HCT116 (cell line): ENCODE results near the gene ARF1. TPM values are rescaled to one million over a fixed set of nuclear protein-coding genes. Genes with fewer than 3 reads are reported as not detected.

ENCODE experiments used
- ATAC-seq: fragments of 200-7000 bp; cut with Tn5 transposase; 2 replicates; pipeline ENCODE4 v1.9.1; 2020; ENCODE audit warnings: mild to moderate bottlenecking, moderate library complexity
- BruUV-seq: library from RNA; stranded (reverse); fragments of 400-500 nt; replicated peaks from 2 replicates; lab custom pipeline; 2021; lab: Mats Ljungman, UMichigan
- CTCF ChIA-PET: fragments of 300-600 bp; sonication (Branson Sonifier 250); formaldehyde crosslinking; loops from one replicate; lab custom pipeline; 2021; ENCODE audit warnings: antibody characterized with exemption; lab: Charles Lee
- POLR2A ChIA-PET: fragments of 300-600, 350-600 bp; sonication (Branson Sonifier 250); formaldehyde crosslinking; loops from one replicate; lab custom pipeline; 2021; ENCODE audit warnings: antibody characterized with exemption; lab: Charles Lee
- RAD21 ChIA-PET, 2 experiments: fragments of 300-600 bp; sonication (Branson Sonifier 250); formaldehyde crosslinking; loops; one replicate each; lab custom pipeline; 2023; ENCODE audit warnings: low total read pairs in 2 of 2; ENCODE audit not compliant: uncharacterized antibody in 2 of 2, unreplicated experiment in 2 of 2, low non-redundant PET in 1 of 2; lab: Charles Lee
- DNase-seq: peaks from one replicate; pipeline ENCODE4 v3.0.0-alpha.2; 2010; ENCODE audit warnings: low read depth, low spot score
- H2AFZ ChIP-seq: fragments of 200-600 bp; shearing (Covaris generic), sonication (generic); 2 replicates; pipeline ENCODE4 v1.6.1; 2017; ENCODE audit warnings: low read depth, mixed run types, mixed read lengths, antibody characterized with exemption, low read length; ENCODE audit not compliant: poor library complexity, severe bottlenecking
- H3K27ac ChIP-seq: 2 replicates; pipeline ENCODE4 v1.5.1; 2012; ENCODE audit warnings: low read depth, low read length
- H3K27me3 ChIP-seq: fragments of 200-600 bp; sonication (generic); 2 replicates; pipeline ENCODE4 v1.6.1; 2016; ENCODE audit warnings: mixed run types, low read length, mixed read lengths; ENCODE audit not compliant: insufficient read depth
- H3K36me3 ChIP-seq, 2 experiments: fragments of 200-500 bp in 1 of 2; fragments of 200-600 bp in 1 of 2; sonication (Bioruptor generic) in 1 of 2; sonication (generic) in 1 of 2; 2 replicates each; pipeline versions ENCODE4 v1.5.1 to v1.6.1; 2014 to 2016; ENCODE audit warnings: low read length in 2 of 2, inconsistent platforms in 1 of 2, mixed read lengths in 1 of 2, mixed run types in 1 of 2; ENCODE audit not compliant: insufficient read depth in 2 of 2, control insufficient read depth in 1 of 2
- H3K4me1 ChIP-seq, 2 experiments: fragments of 200-600 bp in 1 of 2; sonication (generic) in 1 of 2; 2 replicates each; pipeline versions ENCODE4 v1.5.1 to v1.6.1; 2012 to 2017; ENCODE audit warnings: low read length in 2 of 2, inconsistent platforms in 1 of 2, mild to moderate bottlenecking in 1 of 2, mixed read lengths in 1 of 2, mixed run types in 1 of 2, moderate library complexity in 1 of 2; ENCODE audit not compliant: insufficient read depth in 2 of 2, control insufficient read depth in 1 of 2
- H3K4me2 ChIP-seq: fragments of 200-600 bp; sonication (generic); 2 replicates; pipeline ENCODE4 v1.6.1; 2017; ENCODE audit warnings: mixed run types, low read length, mixed read lengths
- H3K4me3 ChIP-seq, 2 experiments: fragments of 200-600 bp in 1 of 2; sonication (generic) in 1 of 2; replicated peaks in 1 of 2; 2 replicates each; pipeline ENCODE4 v1.5.1; 2011 to 2016; ENCODE audit warnings: low read length in 2 of 2, control low read depth in 1 of 2, low read depth in 1 of 2, mild to moderate bottlenecking in 1 of 2, mixed read lengths in 1 of 2, mixed run types in 1 of 2
- H3K79me2 ChIP-seq: fragments of 200-600 bp; sonication (generic); 2 replicates; pipeline ENCODE4 v1.6.1; 2017; ENCODE audit warnings: mild to moderate bottlenecking, mixed run types, low read length, moderate library complexity, mixed read lengths; ENCODE audit not compliant: insufficient read depth
- H3K9ac ChIP-seq: fragments of 200-600 bp; sonication (generic); 2 replicates; pipeline ENCODE4 v1.6.1; 2016; ENCODE audit warnings: low read length, mixed read lengths
- H3K9me2 ChIP-seq: fragments of 200-600 bp; sonication (generic), shearing (Covaris generic); 2 replicates; pipeline ENCODE4 v1.6.1; 2017; ENCODE audit warnings: mixed run types, mild to moderate bottlenecking, moderate library complexity; ENCODE audit not compliant: insufficient read depth
- H3K9me3 ChIP-seq, 2 experiments: fragments of 200-500 bp in 1 of 2; fragments of 200-600 bp in 1 of 2; sonication (Bioruptor generic) in 1 of 2; sonication (generic) in 1 of 2; 2 replicates each; pipeline ENCODE4 v1.6.1; 2014 to 2017; ENCODE audit warnings: low read length in 2 of 2, mixed read lengths in 2 of 2, inconsistent platforms in 1 of 2, low read depth in 1 of 2, mild to moderate bottlenecking in 1 of 2, mixed run types in 1 of 2, moderate library complexity in 1 of 2; ENCODE audit not compliant: control insufficient read depth in 1 of 2, insufficient read depth in 1 of 2
- H4K20me1 ChIP-seq: fragments of 200-600 bp; sonication (generic), shearing (Covaris generic); 2 replicates; pipeline ENCODE4 v1.6.1; 2017; ENCODE audit warnings: mixed run types, mild to moderate bottlenecking, moderate library complexity; ENCODE audit not compliant: insufficient read depth
- CBX3 ChIP-seq: IDR thresholded peaks from 2 replicates; pipeline ENCODE4 v1.6.1; 2012; ENCODE audit warnings: low read depth
- CEBPB ChIP-seq: IDR thresholded peaks from 2 replicates; pipeline ENCODE4 v1.6.1; 2012; ENCODE audit warnings: low read depth
- EGR1 ChIP-seq: IDR thresholded peaks from 2 replicates; pipeline ENCODE4 v1.6.1; 2012; ENCODE audit warnings: low read depth
- EZH2 ChIP-seq: fragments of 200-600 bp; sonication (generic); IDR thresholded peaks from 2 replicates; pipeline ENCODE4 v1.6.1; 2017; ENCODE audit warnings: antibody characterized with exemption, mixed run types
- EZH2phosphoT487 ChIP-seq: fragments of 200-600 bp; IDR thresholded peaks from 2 replicates; pipeline ENCODE4 v1.6.1; 2018; ENCODE audit warnings: antibody characterized with exemption, borderline replicate concordance
- FOSL1 ChIP-seq: IDR thresholded peaks from 2 replicates; pipeline ENCODE4 v1.6.1; 2012; ENCODE audit warnings: low read depth
- POLR2A ChIP-seq: IDR thresholded peaks from 2 replicates; pipeline ENCODE4 v1.7.0; 2011; ENCODE audit warnings: borderline replicate concordance; ENCODE audit not compliant: insufficient read depth, insufficient read length; ENCODE audit errors: extremely low read depth
- POLR2AphosphoS5 ChIP-seq: IDR thresholded peaks from 2 replicates; pipeline ENCODE4 v1.6.1; 2011; ENCODE audit warnings: mild to moderate bottlenecking, low read depth, low read length, moderate library complexity
- SIN3A ChIP-seq: IDR thresholded peaks from 2 replicates; pipeline ENCODE4 v1.6.1; 2012; ENCODE audit warnings: low read depth
- TCF7L2 ChIP-seq: IDR thresholded peaks from 2 replicates; pipeline ENCODE4 v1.7.0; 2011; ENCODE audit warnings: borderline replicate concordance, inconsistent platforms; ENCODE audit not compliant: insufficient read depth, insufficient read length; ENCODE audit errors: extremely low read depth
- YY1 ChIP-seq: IDR thresholded peaks from 2 replicates; pipeline ENCODE4 v1.6.1; 2011; ENCODE audit warnings: low read length, low read depth, moderate library complexity, mild to moderate bottlenecking; ENCODE audit not compliant: insufficient replicate concordance; ENCODE audit errors: extremely low read depth
- intact Hi-C: fragments of 100-400 bp; cut with micrococcal nuclease; formaldehyde crosslinking; loops from 2 replicates; pipeline ENCODE4 v1.10.0; 2022
- total RNA-seq: library from RNA; stranded (reverse); gene quantifications from one replicate; pipeline ENCODE4 v1.2.1, GENCODE V29; 2021; ENCODE audit not compliant: unreplicated experiment
- TF ChIP-seq, protein P1 (sequence below): IDR thresholded peaks from 2 replicates; pipeline ENCODE4 v1.6.1; 2012
- TF ChIP-seq, protein P2 (sequence below): IDR thresholded peaks from 2 replicates; pipeline ENCODE4 v1.6.1; 2012; ENCODE audit warnings: low read depth
- TF ChIP-seq, protein P3 (sequence below): IDR thresholded peaks from 2 replicates; pipeline ENCODE4 v1.6.1; 2011; ENCODE audit warnings: mild to moderate bottlenecking, low read length, moderate library complexity; ENCODE audit not compliant: insufficient replicate concordance; ENCODE audit errors: extremely low read depth
- TF ChIP-seq, protein P4 (sequence below), 3 experiments: fragments of 200-600 bp in 1 of 3; sonication (generic) in 1 of 3; IDR thresholded peaks in 2 of 3; conservative IDR thresholded peaks in 1 of 3; 2 replicates each; pipeline ENCODE4 v1.5.1; 2012 to 2017; ENCODE audit warnings: low read depth in 2 of 3, low read length in 2 of 3, antibody characterized with exemption in 1 of 3, borderline replicate concordance in 1 of 3, control low read depth in 1 of 3, mild to moderate bottlenecking in 1 of 3, mixed read lengths in 1 of 3, mixed run types in 1 of 3, moderate library complexity in 1 of 3; ENCODE audit not compliant: insufficient read depth in 1 of 3

ARF1 gene
- total RNA-seq, 1 experiment from 2014 or later = 394 TPM

DNA sequence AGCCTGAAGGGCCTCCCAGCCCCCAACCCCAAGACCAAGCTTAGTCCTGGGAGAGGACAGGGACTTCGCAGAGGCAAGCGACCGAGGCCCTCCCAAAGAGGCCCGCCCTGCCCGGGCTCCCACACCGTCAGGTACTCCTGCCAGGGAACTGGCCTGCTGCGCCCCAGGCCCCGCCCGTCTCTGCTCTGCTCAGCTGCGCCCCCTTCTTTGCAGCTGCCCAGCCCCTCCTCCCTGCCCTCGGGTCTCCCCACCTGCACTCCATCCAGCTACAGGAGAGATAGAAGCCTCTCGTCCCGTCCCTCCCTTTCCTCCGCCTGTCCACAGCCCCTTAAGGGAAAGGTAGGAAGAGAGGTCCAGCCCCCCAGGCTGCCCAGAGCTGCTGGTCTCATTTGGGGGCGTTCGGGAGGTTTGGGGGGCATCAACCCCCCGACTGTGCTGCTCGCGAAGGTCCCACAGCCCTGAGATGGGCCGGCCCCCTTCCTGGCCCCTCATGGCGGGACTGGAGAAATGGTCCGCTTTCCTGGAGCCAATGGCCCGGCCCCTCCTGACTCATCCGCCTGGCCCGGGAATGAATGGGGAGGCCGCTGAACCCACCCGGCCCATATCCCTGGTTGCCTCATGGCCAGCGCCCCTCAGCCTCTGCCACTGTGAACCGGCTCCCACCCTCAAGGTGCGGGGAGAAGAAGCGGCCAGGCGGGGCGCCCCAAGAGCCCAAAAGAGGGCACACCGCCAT is 21.9 kb upstream of the ARF1 start (continued):
- TF ChIP-seq SIN3A = no peak
- TF ChIP-seq TCF7L2 = no peak
- TF ChIP-seq POLR2AphosphoS5 = no peak

DNA sequence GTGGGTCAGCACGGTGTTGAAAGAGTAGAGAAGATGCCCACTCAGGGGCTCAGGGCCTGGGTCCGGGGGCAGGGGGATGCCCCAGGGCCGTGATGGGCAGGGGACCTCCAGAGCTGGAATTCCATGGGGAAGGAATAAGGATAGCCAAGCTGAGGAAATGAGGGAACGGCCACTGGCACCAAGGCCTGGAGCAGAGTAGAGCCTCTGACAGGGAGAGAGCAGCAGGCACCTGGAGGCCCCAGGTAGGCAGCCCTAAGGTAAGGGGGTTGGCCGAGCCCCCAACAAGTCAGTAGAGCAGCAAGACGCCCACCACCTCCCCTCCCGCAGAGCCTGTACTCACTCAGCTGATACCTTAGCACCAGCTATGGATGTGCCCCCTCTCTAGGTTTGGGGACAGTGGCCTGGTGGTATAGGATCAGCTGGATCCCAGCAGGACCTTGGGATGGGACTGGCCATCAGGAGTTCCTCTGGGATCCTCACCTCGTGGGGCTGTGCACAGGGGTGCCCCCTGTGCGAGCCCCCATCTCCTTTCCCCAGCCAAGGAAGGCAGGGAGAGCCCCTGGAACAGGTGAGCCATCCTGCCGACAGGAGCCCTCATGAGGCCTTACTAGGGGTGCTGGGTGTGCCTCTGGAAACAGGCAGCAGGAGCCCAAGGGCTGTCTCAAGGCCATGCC is 21.0 kb upstream of the ARF1 start:
- H3K4me2 ChIP-seq = no peak overlapping the region
- H3K27me3 ChIP-seq = no peaks in the 10 kb centered on the region
- no peak overlapping the region for H3K27ac ChIP-seq
- no peaks in the 10 kb centered on the region for H4K20me1 ChIP-seq
- no peaks in the 10 kb centered on the region for H3K9me3 ChIP-seq
- ChIA-PET POLR2A (no interaction called here), CTCF (no interaction called here), RAD21 (no interaction called here)
- no peaks in the 10 kb centered on the region for H3K9me2 ChIP-seq
- BruUV-seq = no TSS peak
- intact Hi-C loops = no loop called here
- no peak overlapping the region for H3K9ac ChIP-seq
- H3K79me2 ChIP-seq = no peaks in the 10 kb centered on the region
- no peak for ATAC-seq
- H2AFZ ChIP-seq = no peak overlapping the region
- DNase-seq = no peak
- no peaks in the 10 kb centered on the region for H3K36me3 ChIP-seq
- H3K4me1 ChIP-seq = peaks cover 0 to 12% of the 10 kb centered on the region in 2 experiments; a peak in 2 of 4 replicates
- H3K4me3 ChIP-seq = no peak overlapping the region
- TF ChIP-seq, protein P1, sequence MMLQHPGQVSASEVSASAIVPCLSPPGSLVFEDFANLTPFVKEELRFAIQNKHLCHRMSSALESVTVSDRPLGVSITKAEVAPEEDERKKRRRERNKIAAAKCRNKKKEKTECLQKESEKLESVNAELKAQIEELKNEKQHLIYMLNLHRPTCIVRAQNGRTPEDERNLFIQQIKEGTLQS = no peak
- no peak for TF ChIP-seq SIN3A
- TF ChIP-seq YY1 = no peak
- TF ChIP-seq, protein P2, sequence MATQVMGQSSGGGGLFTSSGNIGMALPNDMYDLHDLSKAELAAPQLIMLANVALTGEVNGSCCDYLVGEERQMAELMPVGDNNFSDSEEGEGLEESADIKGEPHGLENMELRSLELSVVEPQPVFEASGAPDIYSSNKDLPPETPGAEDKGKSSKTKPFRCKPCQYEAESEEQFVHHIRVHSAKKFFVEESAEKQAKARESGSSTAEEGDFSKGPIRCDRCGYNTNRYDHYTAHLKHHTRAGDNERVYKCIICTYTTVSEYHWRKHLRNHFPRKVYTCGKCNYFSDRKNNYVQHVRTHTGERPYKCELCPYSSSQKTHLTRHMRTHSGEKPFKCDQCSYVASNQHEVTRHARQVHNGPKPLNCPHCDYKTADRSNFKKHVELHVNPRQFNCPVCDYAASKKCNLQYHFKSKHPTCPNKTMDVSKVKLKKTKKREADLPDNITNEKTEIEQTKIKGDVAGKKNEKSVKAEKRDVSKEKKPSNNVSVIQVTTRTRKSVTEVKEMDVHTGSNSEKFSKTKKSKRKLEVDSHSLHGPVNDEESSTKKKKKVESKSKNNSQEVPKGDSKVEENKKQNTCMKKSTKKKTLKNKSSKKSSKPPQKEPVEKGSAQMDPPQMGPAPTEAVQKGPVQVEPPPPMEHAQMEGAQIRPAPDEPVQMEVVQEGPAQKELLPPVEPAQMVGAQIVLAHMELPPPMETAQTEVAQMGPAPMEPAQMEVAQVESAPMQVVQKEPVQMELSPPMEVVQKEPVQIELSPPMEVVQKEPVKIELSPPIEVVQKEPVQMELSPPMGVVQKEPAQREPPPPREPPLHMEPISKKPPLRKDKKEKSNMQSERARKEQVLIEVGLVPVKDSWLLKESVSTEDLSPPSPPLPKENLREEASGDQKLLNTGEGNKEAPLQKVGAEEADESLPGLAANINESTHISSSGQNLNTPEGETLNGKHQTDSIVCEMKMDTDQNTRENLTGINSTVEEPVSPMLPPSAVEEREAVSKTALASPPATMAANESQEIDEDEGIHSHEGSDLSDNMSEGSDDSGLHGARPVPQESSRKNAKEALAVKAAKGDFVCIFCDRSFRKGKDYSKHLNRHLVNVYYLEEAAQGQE = no peak
- no peak for TF ChIP-seq CBX3
- TF ChIP-seq CEBPB = no peak
- no peak for TF ChIP-seq EZH2phosphoT487
- no peak for TF ChIP-seq EGR1
- TF ChIP-seq EZH2 = no peak
- TF ChIP-seq, protein P3, sequence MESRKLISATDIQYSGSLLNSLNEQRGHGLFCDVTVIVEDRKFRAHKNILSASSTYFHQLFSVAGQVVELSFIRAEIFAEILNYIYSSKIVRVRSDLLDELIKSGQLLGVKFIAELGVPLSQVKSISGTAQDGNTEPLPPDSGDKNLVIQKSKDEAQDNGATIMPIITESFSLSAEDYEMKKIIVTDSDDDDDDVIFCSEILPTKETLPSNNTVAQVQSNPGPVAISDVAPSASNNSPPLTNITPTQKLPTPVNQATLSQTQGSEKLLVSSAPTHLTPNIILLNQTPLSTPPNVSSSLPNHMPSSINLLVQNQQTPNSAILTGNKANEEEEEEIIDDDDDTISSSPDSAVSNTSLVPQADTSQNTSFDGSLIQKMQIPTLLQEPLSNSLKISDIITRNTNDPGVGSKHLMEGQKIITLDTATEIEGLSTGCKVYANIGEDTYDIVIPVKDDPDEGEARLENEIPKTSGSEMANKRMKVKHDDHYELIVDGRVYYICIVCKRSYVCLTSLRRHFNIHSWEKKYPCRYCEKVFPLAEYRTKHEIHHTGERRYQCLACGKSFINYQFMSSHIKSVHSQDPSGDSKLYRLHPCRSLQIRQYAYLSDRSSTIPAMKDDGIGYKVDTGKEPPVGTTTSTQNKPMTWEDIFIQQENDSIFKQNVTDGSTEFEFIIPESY = no peak
- no peak for TF ChIP-seq TCF7L2
- TF ChIP-seq FOSL1 = no peak
- TF ChIP-seq POLR2A = no peak
- TF ChIP-seq, protein P4, sequence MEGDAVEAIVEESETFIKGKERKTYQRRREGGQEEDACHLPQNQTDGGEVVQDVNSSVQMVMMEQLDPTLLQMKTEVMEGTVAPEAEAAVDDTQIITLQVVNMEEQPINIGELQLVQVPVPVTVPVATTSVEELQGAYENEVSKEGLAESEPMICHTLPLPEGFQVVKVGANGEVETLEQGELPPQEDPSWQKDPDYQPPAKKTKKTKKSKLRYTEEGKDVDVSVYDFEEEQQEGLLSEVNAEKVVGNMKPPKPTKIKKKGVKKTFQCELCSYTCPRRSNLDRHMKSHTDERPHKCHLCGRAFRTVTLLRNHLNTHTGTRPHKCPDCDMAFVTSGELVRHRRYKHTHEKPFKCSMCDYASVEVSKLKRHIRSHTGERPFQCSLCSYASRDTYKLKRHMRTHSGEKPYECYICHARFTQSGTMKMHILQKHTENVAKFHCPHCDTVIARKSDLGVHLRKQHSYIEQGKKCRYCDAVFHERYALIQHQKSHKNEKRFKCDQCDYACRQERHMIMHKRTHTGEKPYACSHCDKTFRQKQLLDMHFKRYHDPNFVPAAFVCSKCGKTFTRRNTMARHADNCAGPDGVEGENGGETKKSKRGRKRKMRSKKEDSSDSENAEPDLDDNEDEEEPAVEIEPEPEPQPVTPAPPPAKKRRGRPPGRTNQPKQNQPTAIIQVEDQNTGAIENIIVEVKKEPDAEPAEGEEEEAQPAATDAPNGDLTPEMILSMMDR (IDR thresholded peaks at IDR 0.05 in 2 of 3, conservative IDR thresholded peaks at IDR 0.05 in 1 of 3; ENCODE audit: borderline replicate concordance in 1 of 3, insufficient read depth in 1 of 3, low read depth in 2 of 3, low read length in 2 of 3) = no peak
